Left ventricle myocardium inferior (tissue), 1 donor: ENCODE measurements around the gene CREB5. TPM values are rescaled to one million over a fixed set of nuclear protein-coding genes. Genes with fewer than 3 reads are reported as not detected.

Source experiments
- DNase-seq: peaks from one replicate; pipeline ENCODE4 v3.0.0-alpha.2; 2020
- H3K27ac ChIP-seq: fragments of 200-600 bp; replicated peaks from 2 replicates; pipeline ENCODE4 v1.8.0; 2021
- H3K27me3 ChIP-seq: fragments of 200-600 bp; 2 replicates; pipeline ENCODE4 v1.8.0; 2021; ENCODE audit warnings: low read depth
- H3K36me3 ChIP-seq: fragments of 200-600 bp; 2 replicates; pipeline ENCODE4 v1.8.0; 2021
- H3K4me1 ChIP-seq: fragments of 200-600 bp; 2 replicates; pipeline ENCODE4 v1.8.0; 2021
- H3K4me3 ChIP-seq: fragments of 200-600 bp; 2 replicates; pipeline ENCODE4 v1.8.0; 2021; ENCODE audit warnings: mild to moderate bottlenecking, moderate library complexity
- H3K9me3 ChIP-seq: fragments of 200-600 bp; replicated peaks from 2 replicates; pipeline ENCODE4 v1.8.0; 2021
- intact Hi-C: fragments of 100-400 bp; cut with micrococcal nuclease; formaldehyde crosslinking; loops from one replicate; pipeline ENCODE4 v1.11.0; 2022
- total RNA-seq: library from RNA; stranded (reverse); fragmentation: NEBNext Ultra II Directional; extraction: Animal tissue kit (Norgen Biotek cat#: 25700); gene quantifications from one replicate; pipeline ENCODE4 v1.2.1, GENCODE V29; 2021
- TF ChIP-seq, protein P1 (sequence below): fragments of 200-600 bp; IDR thresholded peaks from 2 replicates; pipeline ENCODE4 v1.8.0; 2021; ENCODE audit warnings: antibody characterized with exemption, mild to moderate bottlenecking, borderline replicate concordance
- donor health status: DM: no; HTN: yes; CAD: no; lungs with severe emphysema.

CREB5 gene
- total RNA-seq, 1 donor from 2014 or later, result 9.8 TPM

- TF ChIP-seq, protein P1, sequence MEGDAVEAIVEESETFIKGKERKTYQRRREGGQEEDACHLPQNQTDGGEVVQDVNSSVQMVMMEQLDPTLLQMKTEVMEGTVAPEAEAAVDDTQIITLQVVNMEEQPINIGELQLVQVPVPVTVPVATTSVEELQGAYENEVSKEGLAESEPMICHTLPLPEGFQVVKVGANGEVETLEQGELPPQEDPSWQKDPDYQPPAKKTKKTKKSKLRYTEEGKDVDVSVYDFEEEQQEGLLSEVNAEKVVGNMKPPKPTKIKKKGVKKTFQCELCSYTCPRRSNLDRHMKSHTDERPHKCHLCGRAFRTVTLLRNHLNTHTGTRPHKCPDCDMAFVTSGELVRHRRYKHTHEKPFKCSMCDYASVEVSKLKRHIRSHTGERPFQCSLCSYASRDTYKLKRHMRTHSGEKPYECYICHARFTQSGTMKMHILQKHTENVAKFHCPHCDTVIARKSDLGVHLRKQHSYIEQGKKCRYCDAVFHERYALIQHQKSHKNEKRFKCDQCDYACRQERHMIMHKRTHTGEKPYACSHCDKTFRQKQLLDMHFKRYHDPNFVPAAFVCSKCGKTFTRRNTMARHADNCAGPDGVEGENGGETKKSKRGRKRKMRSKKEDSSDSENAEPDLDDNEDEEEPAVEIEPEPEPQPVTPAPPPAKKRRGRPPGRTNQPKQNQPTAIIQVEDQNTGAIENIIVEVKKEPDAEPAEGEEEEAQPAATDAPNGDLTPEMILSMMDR, result no peak
- intact Hi-C loops, result no loop called here
- H3K4me1 ChIP-seq, result no peaks in the 10 kb centered on the region
- H3K36me3 ChIP-seq, result no peaks in the 10 kb centered on the region
- H3K27me3 ChIP-seq, result no peaks in the 10 kb centered on the region
- no peak overlapping the region for H3K4me3 ChIP-seq
- no peak for DNase-seq
- no peaks in the 10 kb centered on the region for H3K9me3 ChIP-seq
- H3K27ac ChIP-seq, result no peak overlapping the region
Measured at GRCh38 chr7:28383975-28384374, 28.3 kb upstream of the CREB5 start.

DNA sequence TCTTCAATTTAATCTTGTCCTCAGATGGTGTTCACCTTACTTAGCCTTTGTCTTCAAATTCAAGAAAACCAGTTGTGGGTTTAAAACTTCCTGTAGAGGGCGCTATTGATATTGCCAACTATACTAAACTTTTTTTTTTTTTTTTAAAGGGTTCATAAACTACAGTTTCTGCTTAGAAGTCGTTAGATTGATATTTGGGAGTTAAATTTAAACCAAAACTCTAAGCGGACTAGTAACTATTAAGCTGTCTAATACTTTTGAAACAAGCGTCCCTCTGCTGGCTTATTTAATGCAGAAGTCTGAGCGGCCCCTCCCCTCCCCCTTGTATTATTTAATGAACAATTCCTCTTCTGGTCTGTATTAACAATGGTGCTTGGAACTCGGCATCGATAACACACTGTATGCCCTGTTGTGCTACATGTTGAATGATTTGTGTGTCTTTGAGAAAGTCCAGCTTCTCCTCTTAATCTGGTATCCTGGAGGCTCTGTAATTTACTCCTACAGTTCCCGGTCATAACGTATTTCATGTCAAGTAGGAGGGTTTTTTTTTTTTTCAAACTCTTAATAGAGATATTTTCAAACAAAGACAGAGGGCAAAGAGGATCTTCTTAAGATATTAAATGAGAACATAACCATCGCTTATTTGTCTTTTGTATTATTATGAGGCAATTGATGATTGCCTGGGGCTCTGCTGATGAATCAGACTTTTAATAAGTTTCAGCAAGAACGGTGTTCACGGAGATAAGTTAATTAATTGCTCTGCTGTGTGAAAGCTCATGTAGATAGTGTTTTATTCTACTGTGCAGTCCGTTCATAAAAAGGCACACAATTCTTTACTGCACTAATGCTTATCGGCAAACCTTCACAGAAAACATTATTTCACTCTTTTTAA is 22.6 kb upstream of the CREB5 start:
- Histone ChIP-seq H3K4me3 (peak overlapping the region; percentile 58), H3K27ac (no peak overlapping the region), H3K9me3 (no peaks in the 10 kb centered on the region), H3K27me3 (no peaks in the 10 kb centered on the region), H3K36me3 (no peaks in the 10 kb centered on the region), H3K4me1 (peaks cover 5% of the 10 kb centered on the region)
- intact Hi-C loops, result loop anchor here (2.0 to 5.0 kb wide), 2 partner anchors 238 to 465 kb away; no protein-coding TSS in a partner anchor
- no peak for DNase-seq
- TF ChIP-seq, protein P1, result peak; percentile 89

DNA sequence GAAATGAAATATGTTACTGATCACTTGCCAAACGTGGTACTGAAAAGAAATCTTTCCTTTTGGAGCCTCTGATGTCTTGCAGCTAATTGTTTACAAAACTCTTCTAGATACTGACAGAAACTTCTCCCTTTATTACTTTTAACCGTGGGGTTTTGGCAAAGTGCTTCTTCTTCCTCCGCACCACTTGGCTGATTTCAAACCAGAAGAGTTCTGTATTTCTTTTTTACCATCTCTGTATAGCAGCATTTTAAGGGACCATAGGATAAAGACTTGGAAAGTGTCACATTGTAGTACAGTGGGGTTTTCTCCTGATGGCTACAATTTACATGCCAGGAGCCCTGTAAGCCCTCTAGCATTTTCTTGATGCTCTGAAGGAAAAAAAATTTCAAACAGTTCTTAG is 21.9 kb upstream of the CREB5 start:
- Histone ChIP-seq H3K36me3 (no peaks in the 10 kb centered on the region), H3K27ac (no peak overlapping the region), H3K9me3 (no peaks in the 10 kb centered on the region), H3K4me1 (peaks cover 5% of the 10 kb centered on the region), H3K4me3 (peak overlapping the region; percentile 58), H3K27me3 (no peaks in the 10 kb centered on the region)
- DNase-seq, result no peak
- TF ChIP-seq, protein P1, result no peak
- intact Hi-C loops, result loop anchor here (5.0 kb wide), 1 partner anchor 237 kb away; no protein-coding TSS in a partner anchor

DNA sequence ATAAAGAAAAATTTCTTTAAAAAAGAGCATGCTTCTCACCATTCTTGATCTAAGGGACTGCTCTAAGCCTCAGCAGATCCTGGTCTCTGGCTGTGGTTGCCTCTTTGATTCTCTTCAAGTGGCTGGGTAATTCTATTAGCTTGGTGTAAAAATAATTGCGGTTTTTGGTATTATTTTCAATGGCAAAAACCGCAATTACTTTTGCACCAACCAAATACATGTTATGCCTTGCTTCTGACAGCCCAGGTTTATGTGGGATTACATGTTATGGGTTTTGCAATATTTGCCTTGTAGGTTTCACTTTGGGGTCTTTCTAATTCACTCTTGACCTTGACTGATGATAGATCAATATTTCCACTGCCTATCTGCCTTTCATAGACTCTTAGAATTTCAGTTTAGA is 20.0 kb upstream of the CREB5 start:
- TF ChIP-seq, protein P1, result no peak
- no peaks in the 10 kb centered on the region for H3K36me3 ChIP-seq
- no peaks in the 10 kb centered on the region for H3K9me3 ChIP-seq
- no peak overlapping the region for H3K4me3 ChIP-seq
- H3K27me3 ChIP-seq, result no peaks in the 10 kb centered on the region
- no peak for DNase-seq
- intact Hi-C loops, result loop anchor here (5.0 kb wide), 1 partner anchor 235 kb away; no protein-coding TSS in a partner anchor
- H3K4me1 ChIP-seq, result peaks cover 5% of the 10 kb centered on the region
- no peak overlapping the region for H3K27ac ChIP-seq

GRCh38 chr7:28395404-28395803 is 16.9 kb upstream of the CREB5 start:
- TF ChIP-seq, protein P1, result no peak
- H3K27ac ChIP-seq, result no peak overlapping the region
- intact Hi-C loops, result no loop called here
- H3K4me1 ChIP-seq, result no peaks in the 10 kb centered on the region
- H3K27me3 ChIP-seq, result no peaks in the 10 kb centered on the region
- H3K36me3 ChIP-seq, result no peaks in the 10 kb centered on the region
- no peak overlapping the region for H3K4me3 ChIP-seq
- no peak for DNase-seq
- H3K9me3 ChIP-seq, result no peaks in the 10 kb centered on the region
